GM10248 (cell line): Measurements from ENCODE around the gene NFIC.
A peak's percentile ranks its signal among the peaks of the same experiment; 100 is the strongest.
"Not testable (repeated sequence)": the region's sequence is repeated elsewhere in the genome, so short reads cannot be mapped to it uniquely, and the experiment has no call there.

ENCODE experiments used
- CTCF ChIA-PET: fragments of 300-600 bp; sonication (Branson Sonifier 250); formaldehyde crosslinking; extraction: SDS; loops from one replicate; lab custom pipeline; 2021; ENCODE audit warnings: antibody characterized with exemption; lab: Yijun Ruan, JAX
- POLR2A ChIA-PET: fragments of 350-650 bp; sonication (Branson Sonifier 250); formaldehyde crosslinking; extraction: SDS; loops from one replicate; lab custom pipeline; 2020; ENCODE audit warnings: antibody characterized with exemption; lab: Yijun Ruan, JAX
- DNase-seq: peaks from one replicate; pipeline ENCODE4 v3.0.0; 2012; ENCODE audit errors: extremely low spot score
- TF ChIP-seq, protein P1 (sequence below): IDR thresholded peaks from 2 replicates; pipeline ENCODE4 v1.5.1; 2012; ENCODE audit warnings: mild to moderate bottlenecking, low read depth; ENCODE audit errors: extremely low read depth, missing control alignments, control extremely low read depth

NFIC gene

GRCh38 chr19:3505598-3506383 is 139.4 kb downstream of the NFIC start, which contains the start of gene FZR1:
TSS of gene FZR1 (plus strand) at chr19:3506311. CDS start at chr19:3522990, 16,679 bp downstream.
- POLR2A ChIA-PET: interaction anchor here (0.7 kb wide), 1 partner anchor 301 kb away, joined by 4 read pairs; no protein-coding TSS in a partner anchor
- CTCF ChIA-PET: interaction anchor here (1.9 kb wide), 1 partner anchor 21 kb away, joined by 5 read pairs; no protein-coding TSS in a partner anchor
- TF ChIP-seq, protein P1, sequence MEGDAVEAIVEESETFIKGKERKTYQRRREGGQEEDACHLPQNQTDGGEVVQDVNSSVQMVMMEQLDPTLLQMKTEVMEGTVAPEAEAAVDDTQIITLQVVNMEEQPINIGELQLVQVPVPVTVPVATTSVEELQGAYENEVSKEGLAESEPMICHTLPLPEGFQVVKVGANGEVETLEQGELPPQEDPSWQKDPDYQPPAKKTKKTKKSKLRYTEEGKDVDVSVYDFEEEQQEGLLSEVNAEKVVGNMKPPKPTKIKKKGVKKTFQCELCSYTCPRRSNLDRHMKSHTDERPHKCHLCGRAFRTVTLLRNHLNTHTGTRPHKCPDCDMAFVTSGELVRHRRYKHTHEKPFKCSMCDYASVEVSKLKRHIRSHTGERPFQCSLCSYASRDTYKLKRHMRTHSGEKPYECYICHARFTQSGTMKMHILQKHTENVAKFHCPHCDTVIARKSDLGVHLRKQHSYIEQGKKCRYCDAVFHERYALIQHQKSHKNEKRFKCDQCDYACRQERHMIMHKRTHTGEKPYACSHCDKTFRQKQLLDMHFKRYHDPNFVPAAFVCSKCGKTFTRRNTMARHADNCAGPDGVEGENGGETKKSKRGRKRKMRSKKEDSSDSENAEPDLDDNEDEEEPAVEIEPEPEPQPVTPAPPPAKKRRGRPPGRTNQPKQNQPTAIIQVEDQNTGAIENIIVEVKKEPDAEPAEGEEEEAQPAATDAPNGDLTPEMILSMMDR: no peak
- peak; percentile 100 for DNase-seq

DNA sequence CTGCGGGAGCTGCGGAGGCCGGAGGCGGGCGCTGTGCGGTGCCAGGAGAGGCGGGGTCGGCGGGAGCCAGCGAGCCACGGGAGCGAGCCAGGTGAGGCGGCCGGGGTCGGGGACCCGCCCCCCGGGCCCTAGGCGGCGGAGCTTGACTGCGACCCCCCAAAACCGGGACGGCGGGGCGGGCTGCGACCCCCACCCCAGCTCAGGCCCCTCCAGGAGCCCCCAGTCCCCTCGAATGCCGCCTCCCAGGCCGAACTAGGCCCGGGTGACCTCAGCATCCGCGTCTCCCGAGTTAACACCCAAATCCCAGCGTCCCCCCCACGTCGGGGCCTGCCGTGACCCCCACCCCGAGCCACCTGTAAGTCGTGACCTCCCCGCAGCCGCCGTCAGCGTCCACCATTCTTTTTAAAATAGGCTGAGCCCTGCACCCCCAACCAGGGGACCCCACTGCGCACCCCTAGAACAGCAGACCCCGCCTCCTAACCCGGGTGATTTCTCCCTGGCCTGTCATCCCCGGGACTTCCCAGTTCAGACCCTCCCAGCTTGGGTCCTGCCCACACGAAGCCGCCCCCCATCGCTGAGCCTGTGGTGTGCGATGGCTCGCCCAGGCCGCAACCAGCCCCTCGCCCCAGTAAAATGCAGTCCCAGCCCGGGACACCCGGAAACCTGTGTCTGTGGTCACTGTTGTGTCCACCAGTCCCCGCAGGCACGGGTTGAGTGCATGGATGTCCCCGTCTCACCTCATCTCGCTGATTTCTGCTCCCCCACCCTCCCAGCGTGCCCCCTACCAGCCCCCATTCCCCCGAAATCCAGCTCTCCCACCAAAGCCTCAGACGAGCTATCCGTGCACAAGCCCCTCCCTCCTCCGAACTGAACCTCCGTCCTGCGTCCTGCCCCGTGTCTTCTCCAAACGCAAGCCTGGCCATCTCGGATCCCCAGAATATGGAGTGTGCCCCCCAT is 140.3 kb downstream of the NFIC start:
- TF ChIP-seq, protein P1: no peak
- CTCF ChIA-PET: interaction anchor here (1.9 kb wide), 1 partner anchor 22 kb away, joined by 5 read pairs; no protein-coding TSS in a partner anchor
- DNase-seq: peak; percentile 55
- POLR2A ChIA-PET: interaction anchor here (0.7 kb wide), 1 partner anchor 302 kb away, joined by 4 read pairs; no protein-coding TSS in a partner anchor

GRCh38 chr19:3507371-3508120 is 141.2 kb downstream of the NFIC start:
- ChIA-PET CTCF (no interaction called here), POLR2A (no interaction called here)
- TF ChIP-seq, protein P1: no peak
- DNase-seq: no peak

GRCh38 chr19:3508121-3508661 is 141.8 kb downstream of the NFIC start:
- DNase-seq, POLR2A ChIA-PET, CTCF ChIA-PET: not testable (repeated sequence)

DNA sequence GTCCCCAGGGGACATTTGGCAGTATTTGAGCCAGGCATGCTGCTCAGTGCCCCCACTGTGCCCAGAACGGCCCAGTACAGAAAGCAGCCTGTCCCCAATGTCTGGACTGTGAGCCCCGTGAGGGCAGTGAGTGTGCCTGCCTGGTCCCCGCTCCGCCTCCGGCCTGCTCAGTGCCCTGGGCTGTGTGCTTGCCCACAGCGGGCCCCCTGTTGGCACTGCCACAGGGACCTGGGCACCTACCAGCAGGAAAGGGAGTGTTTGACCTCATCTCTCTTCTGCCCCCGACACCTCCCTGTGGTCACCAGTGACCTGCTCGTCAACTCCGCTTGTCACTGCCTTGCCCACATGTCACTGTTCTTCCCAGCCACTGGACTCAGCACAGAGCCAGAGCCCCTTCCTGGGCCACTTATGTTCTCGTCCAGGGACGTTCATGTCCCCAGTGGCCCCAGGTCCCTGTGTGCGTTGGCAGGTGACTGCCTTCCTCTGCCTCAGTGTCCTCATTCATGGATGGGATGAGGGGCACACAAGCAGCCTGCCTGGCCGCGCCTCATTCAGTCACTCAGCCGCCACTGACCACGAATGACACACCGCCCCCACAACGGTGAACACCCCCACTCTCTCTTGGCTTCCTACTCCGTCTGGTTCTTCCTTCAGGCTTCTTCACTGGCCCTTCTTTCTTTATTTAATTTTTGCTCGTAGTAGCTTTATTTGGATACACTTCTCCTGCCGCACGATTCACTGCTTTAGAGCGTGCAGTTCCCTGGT is 142.6 kb downstream of the NFIC start:
- ChIA-PET POLR2A (no interaction called here), CTCF (no interaction called here)
- TF ChIP-seq, protein P1: no peak
- no peak for DNase-seq

DNA sequence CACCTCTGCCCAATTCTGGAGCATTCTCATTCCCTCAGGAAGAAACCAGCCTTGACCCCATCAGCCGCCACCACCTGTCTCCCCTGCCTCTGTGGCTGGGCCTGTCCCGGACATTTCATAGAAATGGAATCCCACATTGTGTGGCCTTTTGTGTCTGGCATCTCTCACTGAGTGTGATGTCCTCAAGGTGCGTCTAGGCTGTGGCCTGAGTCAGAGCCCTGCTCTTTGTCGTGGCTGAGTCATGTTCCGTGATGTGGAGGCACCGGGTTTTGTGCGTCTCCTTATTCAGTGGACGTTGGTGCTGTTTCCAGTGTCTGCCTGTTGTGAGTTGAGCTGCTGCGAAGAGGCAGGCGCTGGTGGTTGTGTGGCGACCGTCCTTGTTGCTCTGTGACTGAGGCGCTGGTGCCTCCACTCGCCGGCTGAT is 143.2 kb downstream of the NFIC start:
- POLR2A ChIA-PET: no interaction called here
- DNase-seq: no peak
- TF ChIP-seq, protein P1: no peak
- CTCF ChIA-PET: no interaction called here
